K562 (cell line): Measurements from ENCODE around the gene ATRNL1. TPM values are rescaled to one million over a fixed set of nuclear protein-coding genes. Genes with fewer than 3 reads are reported as not detected.

Experiments used
- ATAC-seq: fragments of 200-7000 bp; cut with Tn5 transposase; 3 replicates; pipeline ENCODE4 v1.9.1; 2020; ENCODE audit warnings: moderate library complexity
- BruUV-seq: library from RNA; stranded (reverse); fragments of 400-500 nt; replicated peaks from 2 replicates; lab custom pipeline; 2021; lab: Mats Ljungman, UMichigan
- CTCF ChIA-PET: fragments of 300-600 bp; formaldehyde crosslinking; extraction: SDS; loops from one replicate; lab custom pipeline; 2021; ENCODE audit warnings: low intra/inter-chr PET ratio; lab: Yijun Ruan, JAX
- POLR2A ChIA-PET: fragments of 300-600, 350-650 bp; sonication (Branson Sonifier 250); formaldehyde crosslinking; extraction: SDS; loops from one replicate; lab custom pipeline; 2021; ENCODE audit warnings: antibody characterized with exemption, inconsistent platforms; lab: Yijun Ruan, JAX
- DNase-seq, 4 experiments: peaks; one replicate each; pipeline versions ENCODE4 v3.0.0 to v3.0.0-alpha.2; 2011 to 2018; ENCODE audit warnings: low spot score in 3 of 4, mixed read lengths in 3 of 4; ENCODE audit errors: extremely low read depth in 1 of 4
- FAIRE-seq: peaks from 2 replicates; lab custom pipeline; 2011; peaks lifted over from hg19 to GRCh38; lab: Jason Lieb, UNC
- H2AFZ ChIP-seq: 2 replicates; pipeline ENCODE4 v1.6.0; 2011; ENCODE audit warnings: low read depth, low read length, control low read depth, inconsistent platforms
- H3K27ac ChIP-seq: fragments of 200-600 bp; 3 replicates; pipeline ENCODE4 v1.8.0; 2011; ENCODE audit warnings: low read depth, mild to moderate bottlenecking, control low read depth, inconsistent platforms, low read length, moderate library complexity, mixed read lengths; ENCODE audit errors: extremely low read depth
- H3K27me3 ChIP-seq, 2 experiments: fragments of 300-600 bp in 1 of 2; 2 replicates in 1 of 2; 3 replicates in 1 of 2; pipeline versions ENCODE4 v1.6.0 to v1.8.0; 2011; ENCODE audit warnings: inconsistent platforms in 2 of 2, low read length in 2 of 2, mild to moderate bottlenecking in 1 of 2, mixed read lengths in 1 of 2, moderate library complexity in 1 of 2; ENCODE audit not compliant: control insufficient read depth in 2 of 2, insufficient read depth in 2 of 2
- H3K36me3 ChIP-seq: fragments of 300-600 bp; 3 replicates; pipeline ENCODE4 v1.8.0; 2011; ENCODE audit warnings: mild to moderate bottlenecking, low read length, inconsistent platforms; ENCODE audit not compliant: control insufficient read depth, insufficient read depth
- H3K4me1 ChIP-seq, 2 experiments: fragments of 200-600 bp in 1 of 2; replicated peaks in 1 of 2; 2 replicates in 1 of 2; 3 replicates in 1 of 2; pipeline versions ENCODE4 v1.5.1 to v1.8.0; 2011; ENCODE audit warnings: inconsistent platforms in 2 of 2, low read length in 2 of 2, mild to moderate bottlenecking in 1 of 2, mixed read lengths in 1 of 2, moderate library complexity in 1 of 2; ENCODE audit not compliant: control insufficient read depth in 2 of 2, insufficient read depth in 2 of 2
- H3K4me2 ChIP-seq: 2 replicates; pipeline ENCODE4 v1.6.1; 2011; ENCODE audit warnings: low read length, control low read depth, inconsistent platforms, mixed read lengths; ENCODE audit not compliant: insufficient read depth
- H3K4me3 ChIP-seq: fragments of 200-600 bp; sonication (generic), shearing (Covaris generic); 2 replicates; pipeline ENCODE4 v1.5.1; 2016; ENCODE audit warnings: control low read depth, inconsistent platforms
- H3K79me2 ChIP-seq: fragments of 200-600 bp; 3 replicates; pipeline ENCODE4 v1.8.0; 2011; ENCODE audit warnings: low read length, inconsistent platforms; ENCODE audit not compliant: control insufficient read depth, insufficient read depth
- H3K9ac ChIP-seq, 2 experiments: 2 replicates each; pipeline versions ENCODE4 v1.6.0 to v1.6.1; 2011; ENCODE audit warnings: low read depth in 2 of 2, low read length in 2 of 2, control low read depth in 1 of 2, inconsistent platforms in 1 of 2, mild to moderate bottlenecking in 1 of 2, mixed read lengths in 1 of 2; ENCODE audit not compliant: insufficient read depth in 1 of 2
- H3K9me1 ChIP-seq: one replicate; pipeline ENCODE4 v1.6.0; 2011; ENCODE audit warnings: inconsistent platforms, mild to moderate bottlenecking, low read length, moderate library complexity; ENCODE audit not compliant: control insufficient read depth, insufficient read depth
- H3K9me3 ChIP-seq: replicated peaks from 2 replicates; pipeline ENCODE4 v1.5.1; 2011; ENCODE audit warnings: low read depth, low read length, inconsistent platforms; ENCODE audit not compliant: control insufficient read depth, insufficient read depth
- H4K20me1 ChIP-seq: replicated peaks from 2 replicates; pipeline ENCODE4 v1.6.1; 2011; ENCODE audit warnings: low read length, inconsistent platforms, mixed read lengths; ENCODE audit not compliant: control insufficient read depth, insufficient read depth
- CBFA2T3 ChIP-seq: fragments of 450-650 bp; IDR thresholded peaks from 2 replicates; pipeline ENCODE4 v1.6.1; 2017
- GTF2A2 ChIP-seq: IDR thresholded peaks from 2 replicates; pipeline ENCODE4 v1.6.1; 2016; ENCODE audit warnings: mild to moderate bottlenecking, missing genetic modification characterization, missing compliant biosample characterization
- POLR2AphosphoS2 ChIP-seq: IDR thresholded peaks from 2 replicates; pipeline ENCODE4 v1.6.1; 2012; ENCODE audit warnings: low read length, improper control_type of control experiment
- RBBP5 ChIP-seq: fragments of 200-600 bp; sonication (generic); IDR thresholded peaks from 2 replicates; pipeline ENCODE4 v1.6.1; 2012; ENCODE audit warnings: borderline replicate concordance, mild to moderate bottlenecking, low read length, control low read depth, inconsistent platforms; ENCODE audit not compliant: insufficient read depth, poor library complexity, severe bottlenecking
- SRSF3 ChIP-seq: fragments of 200-400 bp; formaldehyde crosslinking; IDR thresholded peaks from 2 replicates; pipeline ENCODE4 v1.6.1; 2016; ENCODE audit warnings: mild to moderate bottlenecking, low read length, moderate library complexity; ENCODE audit not compliant: insufficient read depth
- TFAM ChIP-seq: fragments of 250-450 bp; sonication (Bioruptor Pico); conservative IDR thresholded peaks from 2 replicates; pipeline ENCODE4 v1.5.0; 2021; ENCODE audit warnings: mild to moderate bottlenecking, moderate library complexity
- ZC3H4 ChIP-seq: sonication (generic); formaldehyde crosslinking; IDR thresholded peaks from 2 replicates; pipeline ENCODE4 v1.9.0; 2021; ENCODE audit warnings: missing genetic modification reagents, borderline replicate concordance
- ZNF143 ChIP-seq: sonication (generic); formaldehyde crosslinking; IDR thresholded peaks from 2 replicates; pipeline ENCODE4 v1.9.0; 2022; ENCODE audit warnings: mild to moderate bottlenecking, missing genetic modification reagents
- ZNF23 ChIP-seq: fragments of 250-450 bp; sonication (Bioruptor Pico); IDR thresholded peaks from 2 replicates; pipeline ENCODE4 v1.4.0; 2020; ENCODE audit warnings: mild to moderate bottlenecking
- WGBS: fragments of 100-300 bp; shearing (Covaris generic); methylation state at CpG from one replicate; pipeline ENCODE4 v1.1.6; 2016; ENCODE audit warnings: low coverage, mixed read lengths; ENCODE audit not compliant: insufficient coverage; ENCODE audit errors: missing lambda C conversion rate; 5-methylcytosine and 5-hydroxymethylcytosine counted together
- in situ Hi-C: fragments of 300-500 bp; cut with MboI; formaldehyde crosslinking; loops from 4 replicates; pipeline ENCODE4 v1.15.0; 2018; ENCODE audit warnings: inconsistent platforms, mixed read lengths
- intact Hi-C: fragments of 100-400 bp; cut with micrococcal nuclease; formaldehyde crosslinking; loops from 2 replicates; pipeline ENCODE4 v1.14.2; 2022
- polyA plus RNA-seq, 8 experiments: library from polyadenylated mRNA; depleted of rRNA in 4 of 8; stranded (reverse) in 5 of 8; unstranded in 3 of 8; fragments of >200 nt; fragmentation: Nextera tagmentation in 2 of 8; fragmentation: Illumina TruSeq in 1 of 8; extraction: Ambion mirVana in 2 of 8; extraction: Trizol in 1 of 8; gene quantifications; 2 replicates each; pipeline versions ENCODE4 v1.2.1 to v1.2.3, GENCODE V29; 2011 to 2014; ENCODE audit warnings: inconsistent platforms in 1 of 8, missing spikeins in 1 of 8
- total RNA-seq, 7 experiments: library from RNA; depleted of rRNA in 6 of 7; stranded (reverse); fragments of >200 nt in 6 of 7; fragmentation: Illumina TruSeq in 2 of 7; extraction: Trizol in 2 of 7; gene quantifications; 2 replicates each; pipeline versions ENCODE4 v1.2.1 to v1.2.3, GENCODE V29; 2011 to 2021; ENCODE audit warnings: low replicate concordance in 1 of 7
- TF ChIP-seq, protein P1 (sequence below): fragments of 250-450 bp; sonication (Bioruptor Pico); IDR thresholded peaks from 2 replicates; pipeline ENCODE4 v1.4.0; 2020; ENCODE audit warnings: mild to moderate bottlenecking, moderate library complexity, borderline replicate concordance

The ATRNL1 gene
- total and polyA plus RNA-seq, 9 of the 15 experiments (the other 6 are each of a cell fraction or from before 2014, with no cell fraction given): 0.18 TPM; not detected in 8

DNA sequence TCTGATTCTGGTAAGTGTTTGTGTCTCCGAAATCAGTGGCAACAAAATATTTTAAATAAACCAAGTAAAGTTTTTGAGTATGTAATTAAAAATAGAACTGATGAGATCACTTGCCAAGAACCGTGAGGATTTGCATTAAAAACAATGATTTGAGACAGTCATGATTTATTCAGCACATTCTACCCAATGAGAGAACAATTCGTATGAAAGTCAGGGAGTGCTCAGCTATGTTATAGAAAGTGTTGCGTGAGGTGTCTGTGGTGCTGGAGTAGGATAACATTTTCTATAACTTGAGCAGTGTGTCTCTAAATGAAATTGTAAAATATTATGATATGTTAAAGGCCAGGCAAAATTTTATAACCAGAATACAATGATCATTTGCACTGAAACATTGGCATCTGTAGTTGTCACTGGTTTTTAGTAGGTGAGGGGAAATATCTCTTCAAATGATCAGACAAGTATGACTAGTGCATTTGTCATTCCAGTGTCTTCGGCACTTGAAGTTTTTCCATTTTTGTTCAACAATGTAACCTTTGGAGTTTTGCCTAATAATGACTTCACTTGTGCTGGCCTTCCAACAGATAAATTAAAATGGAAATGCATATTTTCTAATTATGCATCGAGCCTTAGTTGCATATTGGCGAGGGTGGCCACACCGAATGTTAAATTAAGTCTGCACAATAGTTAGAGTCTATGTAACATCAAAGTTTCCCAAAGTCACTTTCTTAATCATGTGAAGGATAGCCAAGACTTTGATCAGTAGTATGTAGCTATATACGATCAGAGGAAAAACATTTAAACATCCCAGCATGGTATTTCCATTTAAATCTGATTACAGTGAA is 844.0 kb downstream of the ATRNL1 start:
- ATAC-seq (no peak), FAIRE-seq (no peak), DNase-seq (no peak)
- no peak for TF ChIP-seq GTF2A2
- no peak for TF ChIP-seq POLR2AphosphoS2
- no peak for TF ChIP-seq ZNF23 (CRISPR knock-in tag)
- TF ChIP-seq TFAM (CRISPR knock-in tag): no peak
- no peak for TF ChIP-seq RBBP5
- TF ChIP-seq, protein P1, sequence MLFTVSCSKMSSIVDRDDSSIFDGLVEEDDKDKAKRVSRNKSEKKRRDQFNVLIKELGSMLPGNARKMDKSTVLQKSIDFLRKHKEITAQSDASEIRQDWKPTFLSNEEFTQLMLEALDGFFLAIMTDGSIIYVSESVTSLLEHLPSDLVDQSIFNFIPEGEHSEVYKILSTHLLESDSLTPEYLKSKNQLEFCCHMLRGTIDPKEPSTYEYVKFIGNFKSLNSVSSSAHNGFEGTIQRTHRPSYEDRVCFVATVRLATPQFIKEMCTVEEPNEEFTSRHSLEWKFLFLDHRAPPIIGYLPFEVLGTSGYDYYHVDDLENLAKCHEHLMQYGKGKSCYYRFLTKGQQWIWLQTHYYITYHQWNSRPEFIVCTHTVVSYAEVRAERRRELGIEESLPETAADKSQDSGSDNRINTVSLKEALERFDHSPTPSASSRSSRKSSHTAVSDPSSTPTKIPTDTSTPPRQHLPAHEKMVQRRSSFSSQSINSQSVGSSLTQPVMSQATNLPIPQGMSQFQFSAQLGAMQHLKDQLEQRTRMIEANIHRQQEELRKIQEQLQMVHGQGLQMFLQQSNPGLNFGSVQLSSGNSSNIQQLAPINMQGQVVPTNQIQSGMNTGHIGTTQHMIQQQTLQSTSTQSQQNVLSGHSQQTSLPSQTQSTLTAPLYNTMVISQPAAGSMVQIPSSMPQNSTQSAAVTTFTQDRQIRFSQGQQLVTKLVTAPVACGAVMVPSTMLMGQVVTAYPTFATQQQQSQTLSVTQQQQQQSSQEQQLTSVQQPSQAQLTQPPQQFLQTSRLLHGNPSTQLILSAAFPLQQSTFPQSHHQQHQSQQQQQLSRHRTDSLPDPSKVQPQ: no peak
- TF ChIP-seq SRSF3: no peak
- TF ChIP-seq CBFA2T3: no peak
- no peak for TF ChIP-seq ZNF143 (CRISPR knock-in tag)
- no peak for TF ChIP-seq ZC3H4 (CRISPR knock-in tag)
- in situ Hi-C loops: no loop called here
- H3K36me3 ChIP-seq: no peaks in the 10 kb centered on the region
- no peak overlapping the region for H3K9ac ChIP-seq
- intact Hi-C loops: no loop called here
- no peak overlapping the region for H3K4me3 ChIP-seq
- POLR2A ChIA-PET: no interaction called here
- H3K27ac ChIP-seq: no peak overlapping the region
- H3K9me1 ChIP-seq: no peaks in the 10 kb centered on the region
- CTCF ChIA-PET: no interaction called here
- H2AFZ ChIP-seq: no peak overlapping the region
- no TSS peak for BruUV-seq
- no peaks in the 10 kb centered on the region for H3K4me1 ChIP-seq
- H3K4me2 ChIP-seq: no peak overlapping the region
- H3K27me3 ChIP-seq: no peaks in the 10 kb centered on the region
- H4K20me1 ChIP-seq: no peaks in the 10 kb centered on the region
- no peaks in the 10 kb centered on the region for H3K9me3 ChIP-seq
- WGBS: 3% methylated on average over 9 of the region's 9 CpGs
- H3K79me2 ChIP-seq: no peaks in the 10 kb centered on the region
